H54 (cell line): ENCODE data around the gene TGFBI.

Source experiments
- DNase-seq: peaks from one replicate; pipeline ENCODE4 v3.0.0; 2011; ENCODE audit warnings: low spot score, mixed read lengths; ENCODE audit not compliant: insufficient read length
- FAIRE-seq: peaks from 3 replicates; lab custom pipeline; 2011; peaks lifted over from hg19 to GRCh38; lab: Jason Lieb, UNC
- POLR2A ChIP-seq: IDR thresholded peaks from 2 replicates; pipeline ENCODE4 v1.6.1; 2011; ENCODE audit warnings: low read depth, mild to moderate bottlenecking, low read length

The TGFBI gene

GRCh38 chr5:136023958-136024541, 4.7 kb upstream of the TGFBI start:
- no peak for FAIRE-seq
- no peak for DNase-seq

GRCh38 chr5:136025900-136026299, 2.9 kb upstream of the TGFBI start:
- DNase-seq (no peak), FAIRE-seq (no peak)
- no peak for TF ChIP-seq POLR2A

More at GRCh38 chr5:136023958-136024541, 4.7 kb upstream of the TGFBI start:
- no peak for TF ChIP-seq POLR2A

GRCh38 chr5:136026636-136027035, 2.2 kb upstream of the TGFBI start:
- no peak for FAIRE-seq
- no peak for TF ChIP-seq POLR2A
- no peak for DNase-seq

DNA sequence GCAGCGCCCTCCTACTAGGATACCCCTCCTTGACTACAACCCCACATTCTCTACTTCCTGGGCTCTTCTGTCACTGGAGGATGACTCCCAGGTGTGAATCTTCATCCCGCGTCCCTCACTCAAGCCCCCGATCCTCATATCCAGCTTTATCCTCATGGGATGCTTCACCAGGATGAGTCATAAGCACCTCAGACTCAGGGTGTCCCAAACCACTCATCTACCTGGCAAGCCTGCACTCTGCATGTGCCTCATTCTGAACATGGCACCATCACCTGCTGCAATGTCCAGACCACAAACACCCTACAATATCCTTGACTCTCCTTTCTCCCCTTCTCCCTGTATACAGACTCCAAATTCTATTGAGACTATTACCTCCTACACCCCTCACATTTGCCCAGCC, 1.5 kb upstream of the TGFBI start:
- no peak for FAIRE-seq
- TF ChIP-seq POLR2A: no peak
- DNase-seq: no peak

GRCh38 chr5:136028090-136028489, 698 bp upstream of the TGFBI start:
- no peak for TF ChIP-seq POLR2A
- FAIRE-seq (no peak), DNase-seq (no peak)

DNA sequence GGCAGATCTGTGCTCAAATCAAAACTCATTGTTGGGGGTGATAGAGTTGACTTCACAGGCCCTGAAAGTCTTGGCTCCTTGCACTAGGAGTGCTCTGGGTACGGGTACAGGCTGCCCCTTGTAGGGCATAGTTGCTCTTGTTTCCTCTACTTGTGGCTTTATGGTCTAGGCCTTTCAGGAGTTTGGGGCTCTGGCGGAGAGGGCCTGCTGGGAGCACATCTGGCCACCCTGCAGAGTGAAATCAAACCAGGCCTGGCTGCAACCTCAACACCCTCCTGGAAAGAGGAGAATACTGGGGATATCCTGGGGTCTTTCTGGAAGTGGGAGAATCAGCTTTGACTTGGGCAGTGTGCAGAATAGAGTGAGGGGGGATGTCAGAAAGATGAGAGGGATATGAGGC, 1.5 kb downstream of the TGFBI start:
- no peak for FAIRE-seq
- no peak for TF ChIP-seq POLR2A
- DNase-seq: no peak

DNA sequence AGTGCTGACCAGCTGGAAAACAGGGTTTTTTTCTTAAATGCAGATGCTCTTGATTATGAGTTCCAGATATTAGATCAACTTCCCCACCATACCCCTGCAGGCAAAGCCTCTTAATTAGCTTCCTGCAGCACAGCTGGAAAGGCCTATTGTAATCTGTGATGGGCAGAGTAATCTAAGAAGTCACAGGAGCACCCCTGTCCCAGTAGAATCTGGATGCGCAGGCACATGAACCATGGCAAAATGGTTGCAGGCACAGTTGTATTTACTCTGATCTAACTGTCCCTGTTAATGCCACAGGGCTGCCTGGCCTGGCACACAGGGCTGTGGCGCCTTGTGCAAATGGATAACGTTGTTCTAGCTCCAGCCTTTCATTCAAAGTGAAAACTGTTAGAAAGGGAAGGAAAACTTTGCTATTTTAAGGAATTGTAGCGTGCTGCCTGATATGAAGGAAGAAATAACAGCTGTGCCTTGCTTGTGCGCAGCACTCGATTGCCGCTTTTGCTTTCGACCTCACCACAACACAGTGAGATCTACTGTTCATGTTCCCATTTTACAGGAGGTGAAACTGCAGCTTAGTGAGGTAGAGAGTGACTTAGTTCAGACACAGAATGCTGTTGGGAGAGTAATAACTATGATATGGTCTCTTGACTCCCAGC, 2.3 kb downstream of the TGFBI start:
- no peak for TF ChIP-seq POLR2A
- no peak for FAIRE-seq
- DNase-seq: no peak

DNA sequence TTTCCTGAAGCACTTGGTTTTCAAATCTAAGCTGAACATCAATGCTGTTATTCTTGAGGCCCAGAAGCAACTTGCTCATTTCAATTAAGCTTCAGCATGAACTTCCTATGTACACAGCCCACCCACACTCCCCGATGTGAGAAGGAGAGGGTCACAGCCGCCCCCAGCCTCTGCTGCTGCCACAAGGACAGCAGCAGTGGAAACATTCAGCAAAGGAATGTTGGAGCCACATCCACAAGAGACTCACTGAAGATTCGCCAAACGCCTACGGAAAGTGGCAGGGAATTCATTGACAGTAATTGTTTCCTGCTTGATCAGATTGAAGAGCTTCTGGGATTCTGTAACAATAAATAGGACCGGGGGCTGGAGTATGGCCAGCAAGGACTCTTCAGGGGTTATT, 2.9 kb downstream of the TGFBI start:
- no peak for TF ChIP-seq POLR2A
- DNase-seq: no peak
- no peak for FAIRE-seq

DNA sequence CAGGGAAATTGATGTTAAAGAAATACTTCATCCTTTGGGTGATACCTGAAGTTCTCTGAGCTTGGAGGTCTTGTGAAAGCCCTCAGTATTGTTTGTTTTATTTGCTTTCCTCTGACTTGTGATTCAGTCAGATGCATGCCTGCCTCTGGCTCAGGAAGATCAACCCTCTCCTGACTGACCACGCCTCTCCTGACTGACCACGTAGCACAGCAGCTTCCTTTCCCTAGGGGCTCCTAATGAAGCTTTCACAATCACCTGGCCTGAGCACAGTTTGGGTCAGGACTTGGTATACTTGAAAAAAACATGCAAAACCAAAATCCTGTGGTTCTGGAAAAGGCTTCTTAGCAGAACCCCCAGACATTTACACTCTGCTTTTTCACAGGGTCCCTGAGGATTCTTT, 3.8 kb downstream of the TGFBI start:
- FAIRE-seq (peak; percentile 20), DNase-seq (no peak)
- TF ChIP-seq POLR2A: no peak

DNA sequence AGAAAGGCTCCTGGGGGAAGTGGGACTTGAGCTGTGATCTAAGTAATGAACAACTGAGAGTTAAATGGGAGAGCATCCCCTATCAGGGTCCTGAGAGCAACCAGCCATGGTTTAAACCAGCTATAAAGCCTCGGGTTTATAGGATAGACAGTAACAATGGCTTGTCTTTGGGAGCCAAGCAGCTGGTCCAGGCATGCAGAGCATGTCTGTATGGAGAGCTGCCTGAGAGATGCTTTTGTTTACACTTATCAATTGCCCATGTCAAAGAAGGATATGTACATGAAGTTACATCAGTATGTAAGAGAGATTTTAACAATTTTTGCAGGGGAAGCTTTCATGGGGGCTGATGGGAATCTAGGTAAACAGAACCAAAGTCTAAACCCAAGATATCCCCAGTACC, 4.4 kb downstream of the TGFBI start:
- DNase-seq (no peak), FAIRE-seq (no peak)
- TF ChIP-seq POLR2A: no peak

DNA sequence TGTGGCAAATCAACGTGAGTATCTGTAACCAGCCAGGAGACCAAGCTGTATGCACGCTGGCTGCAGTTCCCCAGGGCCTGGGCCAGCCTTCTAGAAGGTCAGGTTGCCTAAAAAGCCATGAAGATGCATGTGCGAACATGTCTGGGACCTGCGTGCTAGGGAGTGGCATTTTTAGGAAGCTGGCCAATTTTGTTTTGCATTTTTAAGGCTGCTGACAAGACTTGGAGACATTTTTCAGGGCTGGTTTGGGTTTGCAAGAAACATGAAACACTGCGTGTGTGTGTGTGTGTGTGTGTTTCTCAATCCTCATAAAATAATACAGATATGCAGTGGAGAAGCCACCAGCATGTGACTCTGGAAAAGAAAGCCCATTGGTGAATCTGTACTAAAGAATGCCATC, 5.1 kb downstream of the TGFBI start:
- no peak for FAIRE-seq
- no peak for DNase-seq

GRCh38 chr5:136034492-136034891, 5.7 kb downstream of the TGFBI start:
- no peak for FAIRE-seq
- TF ChIP-seq POLR2A: no peak
- DNase-seq: no peak

More for the DNA sequence above, 5.1 kb downstream of the TGFBI start:
- no peak for TF ChIP-seq POLR2A

GRCh38 chr5:136034984-136035383, 6.2 kb downstream of the TGFBI start:
- no peak for TF ChIP-seq POLR2A
- DNase-seq: no peak
- no peak for FAIRE-seq

GRCh38 chr5:136035837-136036236, 7.0 kb downstream of the TGFBI start:
- FAIRE-seq (no peak), DNase-seq (no peak)
- TF ChIP-seq POLR2A: no peak

- FAIRE-seq (no peak), DNase-seq (no peak)
- TF ChIP-seq POLR2A: no peak
These were observed 7.6 kb downstream of the TGFBI start for GRCh38 chr5:136036293-136036911.
